Stimulated activated CD4-positive, alpha-beta T cell treated with anti-CD3 and anti-CD28 coated beads, Interleukin-2, amount 100 ng/mL, for 48 hours (primary cell): ENCODE results near the gene NPEPPS.
A peak's percentile ranks its signal among the peaks of the same experiment; 100 is the strongest.
"Not testable (repeated sequence)": the region's sequence is repeated elsewhere in the genome, so short reads cannot be mapped to it uniquely, and the experiment has no call there.

ENCODE experiments used
- DNase-seq, 2 donors: peaks; one replicate each; pipeline ENCODE4 v3.0.0-alpha.2; 2020

NPEPPS gene, protein sequence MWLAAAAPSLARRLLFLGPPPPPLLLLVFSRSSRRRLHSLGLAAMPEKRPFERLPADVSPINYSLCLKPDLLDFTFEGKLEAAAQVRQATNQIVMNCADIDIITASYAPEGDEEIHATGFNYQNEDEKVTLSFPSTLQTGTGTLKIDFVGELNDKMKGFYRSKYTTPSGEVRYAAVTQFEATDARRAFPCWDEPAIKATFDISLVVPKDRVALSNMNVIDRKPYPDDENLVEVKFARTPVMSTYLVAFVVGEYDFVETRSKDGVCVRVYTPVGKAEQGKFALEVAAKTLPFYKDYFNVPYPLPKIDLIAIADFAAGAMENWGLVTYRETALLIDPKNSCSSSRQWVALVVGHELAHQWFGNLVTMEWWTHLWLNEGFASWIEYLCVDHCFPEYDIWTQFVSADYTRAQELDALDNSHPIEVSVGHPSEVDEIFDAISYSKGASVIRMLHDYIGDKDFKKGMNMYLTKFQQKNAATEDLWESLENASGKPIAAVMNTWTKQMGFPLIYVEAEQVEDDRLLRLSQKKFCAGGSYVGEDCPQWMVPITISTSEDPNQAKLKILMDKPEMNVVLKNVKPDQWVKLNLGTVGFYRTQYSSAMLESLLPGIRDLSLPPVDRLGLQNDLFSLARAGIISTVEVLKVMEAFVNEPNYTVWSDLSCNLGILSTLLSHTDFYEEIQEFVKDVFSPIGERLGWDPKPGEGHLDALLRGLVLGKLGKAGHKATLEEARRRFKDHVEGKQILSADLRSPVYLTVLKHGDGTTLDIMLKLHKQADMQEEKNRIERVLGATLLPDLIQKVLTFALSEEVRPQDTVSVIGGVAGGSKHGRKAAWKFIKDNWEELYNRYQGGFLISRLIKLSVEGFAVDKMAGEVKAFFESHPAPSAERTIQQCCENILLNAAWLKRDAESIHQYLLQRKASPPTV

DNA sequence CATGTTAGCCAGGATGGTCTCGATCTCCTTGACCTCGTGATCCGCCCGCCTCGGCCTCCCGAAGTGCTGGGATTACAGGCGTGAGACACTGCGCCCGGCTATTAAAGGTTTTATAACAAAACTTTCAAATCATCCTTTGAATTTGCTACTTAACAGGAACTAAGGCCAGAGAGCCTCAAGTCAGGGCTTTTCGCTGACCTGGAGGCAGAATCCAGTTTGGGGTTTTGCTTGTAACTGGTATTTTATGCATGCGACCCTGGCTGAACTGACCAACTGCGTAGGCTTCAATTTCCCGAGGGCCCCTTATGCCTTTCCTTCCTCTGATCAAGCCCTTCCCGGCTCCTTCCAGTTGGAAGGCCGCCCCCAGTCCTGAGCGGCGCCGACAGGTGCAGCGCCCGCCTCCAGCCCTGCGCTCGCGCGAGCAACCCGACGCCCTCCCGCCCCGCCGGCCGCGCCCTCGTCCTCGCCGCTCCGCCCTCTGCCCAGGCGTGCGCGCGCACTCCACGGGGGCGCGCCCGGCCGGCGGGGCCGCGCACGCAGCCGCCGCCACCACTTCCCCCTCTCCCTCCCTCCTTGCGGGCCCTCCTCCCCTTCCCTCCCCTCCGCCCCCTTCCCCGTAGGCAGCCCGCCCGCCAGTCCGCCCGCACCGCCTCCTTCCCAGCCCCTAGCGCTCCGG lies at the start of gene NPEPPS:
NPEPPS (plus strand) TSS at position 552 of the 676 bp plus-strand sequence. CDS start 193 bp downstream, outside the sequence.
- DNase-seq: peak; percentile 68 to 80

DNA sequence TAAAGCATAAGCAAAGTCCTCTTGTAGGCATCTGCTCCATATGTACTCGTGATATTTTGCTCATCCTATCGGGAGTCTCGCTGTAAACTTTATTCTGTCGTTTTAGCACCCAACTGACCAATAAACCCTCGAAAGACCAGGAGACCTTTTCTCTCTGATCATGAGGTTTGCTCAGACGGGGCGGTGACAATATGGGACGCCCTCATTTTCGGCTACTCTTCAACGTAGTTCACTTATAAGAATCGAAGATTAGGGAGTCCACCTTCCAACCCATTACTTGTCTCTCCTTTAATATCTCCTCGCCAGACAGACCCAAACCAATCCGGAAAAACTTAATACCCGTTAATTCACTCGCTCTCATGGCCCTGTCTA lies 39.1 kb upstream of the NPEPPS start:
- not testable (repeated sequence) for DNase-seq

DNA sequence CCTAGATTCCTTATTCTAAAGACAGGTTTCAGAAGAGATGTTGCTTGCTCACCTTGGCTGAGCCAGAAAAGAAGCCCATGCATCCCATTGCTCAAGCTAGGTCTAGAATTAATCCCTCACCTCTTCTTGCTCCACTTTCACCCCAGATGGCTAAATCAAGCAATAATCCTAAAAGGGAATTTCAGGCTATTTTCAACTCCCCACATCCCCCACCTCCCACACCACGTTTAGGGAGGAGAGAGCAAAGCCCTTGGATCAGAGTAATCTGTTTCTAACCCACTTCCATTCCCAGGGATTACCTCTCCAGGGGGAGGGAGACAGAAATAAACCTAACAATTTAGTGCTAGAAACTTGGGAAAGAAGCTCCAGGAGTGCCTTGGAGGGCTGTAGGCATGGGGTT lies 31.8 kb upstream of the NPEPPS start:
- DNase-seq: not testable (repeated sequence)

DNA sequence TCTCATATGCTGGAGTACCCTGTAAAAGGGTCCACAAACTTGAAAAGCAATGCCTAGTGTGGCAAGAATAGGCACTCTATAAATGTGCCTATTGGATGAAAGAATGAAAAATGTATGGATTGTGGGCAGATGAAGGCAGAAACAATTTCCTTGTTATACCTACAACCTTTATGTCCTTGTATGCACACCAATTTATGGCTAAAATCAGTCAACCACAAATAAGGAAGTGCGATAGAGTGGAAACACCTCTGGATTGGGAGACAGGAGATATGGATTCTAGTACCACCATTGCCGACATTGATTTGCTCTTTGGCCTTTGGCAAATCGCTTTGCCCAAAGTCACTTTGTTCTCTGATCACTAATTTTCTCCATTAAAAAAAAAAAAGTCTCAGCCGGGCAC lies 31.4 kb upstream of the NPEPPS start:
- not testable (repeated sequence) for DNase-seq

DNA sequence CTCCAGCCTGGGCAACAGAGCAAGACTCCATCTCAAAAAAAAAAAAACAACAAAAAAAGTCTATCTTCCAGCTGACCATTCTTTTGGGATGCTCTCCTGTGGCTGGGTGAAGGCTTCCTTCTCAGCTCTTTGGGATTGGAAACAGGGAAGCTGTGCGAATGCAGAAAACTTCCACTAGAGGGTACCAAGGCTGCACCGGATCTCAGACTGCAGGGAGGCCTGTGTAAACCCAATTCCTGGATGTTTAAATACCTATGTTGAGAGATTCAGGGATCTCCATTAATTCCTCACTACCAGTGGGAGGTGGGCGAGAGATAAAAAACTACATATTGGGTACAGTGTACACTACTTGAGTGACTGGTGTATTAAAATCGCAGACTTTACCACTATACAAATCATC lies 30.3 kb upstream of the NPEPPS start:
- not testable (repeated sequence) for DNase-seq

DNA sequence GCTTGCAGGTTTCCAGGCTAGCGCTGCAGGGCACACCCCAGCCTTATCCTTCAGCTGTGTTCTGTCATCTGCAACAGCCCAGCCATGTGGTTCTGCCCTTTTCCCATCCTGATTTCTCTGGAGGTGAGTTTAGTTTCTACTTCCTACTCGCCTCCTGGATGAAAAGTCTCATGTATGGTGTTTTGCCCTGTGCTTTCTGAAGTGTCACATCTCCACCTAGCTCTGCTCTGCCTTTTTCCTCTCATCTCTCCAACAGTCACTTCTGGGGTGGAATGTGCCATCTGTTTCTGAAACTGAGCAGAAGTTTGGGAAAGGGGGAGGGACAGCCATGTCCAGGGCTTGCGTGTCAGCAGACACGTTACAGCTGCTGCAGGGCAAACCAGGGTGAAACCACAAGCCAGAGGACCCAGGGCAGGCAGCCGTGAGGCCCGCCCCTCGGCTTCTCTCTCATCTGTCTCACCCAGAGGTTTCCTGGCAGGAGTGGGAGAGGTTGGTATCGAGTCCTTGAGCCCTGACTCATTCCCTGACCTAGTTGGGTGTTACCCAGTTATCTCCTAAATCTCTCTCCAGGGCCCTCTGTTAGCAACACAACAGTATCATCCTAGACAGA lies 28.7 kb upstream of the NPEPPS start:
- not testable (repeated sequence) for DNase-seq

DNA sequence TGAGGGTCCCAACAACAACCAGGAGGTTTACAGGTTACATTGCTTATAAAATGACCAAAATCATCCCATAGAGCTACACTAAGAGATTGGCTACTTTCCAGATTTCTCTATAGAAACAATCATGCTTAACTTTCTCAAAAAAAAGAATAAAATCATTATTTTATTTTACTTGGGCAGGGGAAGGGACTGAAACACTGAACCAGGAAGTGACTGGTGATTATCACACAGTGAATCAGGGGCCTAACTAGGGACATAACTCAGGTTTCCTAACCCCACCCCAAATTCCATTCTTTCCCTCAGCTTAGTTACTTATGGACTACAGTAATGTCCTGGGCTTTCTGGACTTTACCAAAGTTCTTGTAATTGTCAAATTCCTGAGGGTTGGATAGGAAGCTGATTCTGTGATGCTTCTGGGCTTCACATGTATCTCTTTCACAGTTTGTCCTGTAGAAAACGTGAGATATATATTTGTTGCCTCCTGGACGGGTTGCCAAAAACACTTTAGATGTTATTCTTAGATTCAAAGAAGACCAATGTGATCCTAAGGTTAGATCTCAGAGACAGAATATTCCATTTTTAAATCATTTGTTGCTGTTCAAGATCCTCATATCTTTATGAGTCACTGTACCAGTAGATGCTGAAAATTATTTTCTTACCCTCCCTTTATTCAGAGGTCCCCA lies 28.0 kb upstream of the NPEPPS start:
- not testable (repeated sequence) for DNase-seq

DNA sequence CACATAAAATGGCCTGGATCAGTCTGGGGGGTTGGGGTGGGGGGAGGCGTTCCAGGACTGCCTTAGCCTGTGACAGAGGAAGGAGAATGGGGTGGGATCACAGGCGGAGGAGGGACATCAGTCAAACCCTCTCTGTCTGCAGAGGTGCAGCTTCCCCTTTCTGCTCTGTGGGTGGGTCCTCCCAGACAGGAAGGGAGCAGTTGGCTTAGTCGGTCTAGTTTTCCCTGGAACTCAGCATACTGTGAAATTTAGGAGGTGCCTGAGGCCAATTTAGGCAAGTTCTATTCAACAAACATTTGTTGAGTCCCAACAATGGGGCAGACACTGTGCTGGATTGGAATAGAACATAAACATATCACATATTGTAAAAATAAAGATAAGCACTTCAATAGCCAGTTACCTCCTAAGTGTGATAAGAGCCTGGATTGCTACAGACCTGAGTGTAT lies 19.2 kb upstream of the NPEPPS start:
- DNase-seq: not testable (repeated sequence)

DNA sequence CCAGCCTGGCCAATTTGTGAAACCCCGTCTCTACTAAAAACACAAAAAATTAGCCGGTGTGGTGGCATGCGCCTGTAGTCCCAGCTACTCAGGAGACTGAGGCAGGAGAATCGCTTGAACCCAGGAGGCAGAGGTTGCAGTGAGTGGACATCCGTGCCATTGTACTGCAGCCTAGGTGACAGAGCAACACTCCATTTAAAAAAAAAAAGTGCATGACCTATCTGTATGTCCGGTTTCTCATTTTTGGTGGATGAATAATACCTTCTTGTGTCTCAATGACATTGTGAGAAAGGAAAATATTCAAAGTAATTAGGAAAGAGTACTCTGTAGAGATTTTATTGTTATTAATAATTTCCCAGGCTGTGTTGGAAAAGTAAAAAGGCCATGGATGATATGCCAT lies 17.6 kb upstream of the NPEPPS start:
- not testable (repeated sequence) for DNase-seq

DNA sequence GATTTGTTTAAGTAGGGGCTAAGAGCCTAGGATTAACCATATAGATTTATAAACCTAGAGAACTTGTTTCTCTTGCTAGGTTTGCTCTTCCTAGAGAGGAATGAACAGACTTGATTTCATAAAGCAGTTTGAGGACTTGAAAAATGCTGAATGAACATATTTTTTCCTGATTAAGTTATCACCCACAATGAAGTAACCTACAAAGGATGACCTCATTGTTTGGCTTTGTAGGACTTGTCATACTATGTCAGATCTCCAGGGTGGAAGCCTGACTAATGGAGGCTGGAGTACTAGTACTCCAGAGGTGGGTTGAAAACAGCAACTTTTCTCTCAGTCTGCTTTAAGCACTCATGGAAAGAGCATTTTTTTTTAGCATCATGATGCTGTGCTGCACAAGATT lies 12.0 kb upstream of the NPEPPS start:
- DNase-seq: not testable (repeated sequence)

DNA sequence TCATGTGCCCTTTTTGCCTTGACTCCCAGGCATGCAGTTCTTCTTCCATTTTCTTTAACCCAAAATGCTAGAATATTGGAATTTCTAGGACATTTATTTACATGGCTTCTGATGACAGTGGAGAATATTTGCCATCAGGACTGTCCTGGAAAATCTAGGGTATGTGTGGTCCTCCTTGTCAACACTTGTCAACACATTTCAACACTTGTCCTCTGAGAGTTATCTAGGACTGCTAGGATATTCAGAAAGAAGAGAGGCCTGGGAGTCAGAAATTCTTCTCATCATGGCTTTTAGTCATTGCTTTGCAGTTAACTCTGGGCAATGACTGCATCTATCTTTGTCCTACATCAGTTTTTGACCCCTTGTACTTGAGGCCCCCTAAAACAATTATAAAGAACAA lies 11.5 kb upstream of the NPEPPS start:
- DNase-seq: not testable (repeated sequence)

DNA sequence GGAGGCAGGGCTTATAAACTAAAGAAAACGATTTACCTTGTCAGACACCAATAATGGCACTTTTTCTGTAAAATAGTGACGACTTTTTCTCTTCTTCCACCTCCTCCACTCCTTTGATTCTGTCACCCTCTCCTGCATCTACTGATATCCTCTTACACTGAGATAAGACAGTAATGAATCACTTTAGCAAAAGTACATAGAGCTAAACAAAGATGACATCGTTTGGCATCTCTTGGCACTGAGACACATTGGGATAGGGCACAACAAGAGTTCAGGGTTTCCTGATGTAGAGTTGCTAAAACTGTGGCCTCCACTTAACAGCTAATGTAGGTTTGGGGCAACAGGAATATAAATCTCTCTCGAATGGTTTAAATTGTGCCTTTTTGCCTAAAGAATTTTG lies 10.6 kb upstream of the NPEPPS start:
- not testable (repeated sequence) for DNase-seq

DNA sequence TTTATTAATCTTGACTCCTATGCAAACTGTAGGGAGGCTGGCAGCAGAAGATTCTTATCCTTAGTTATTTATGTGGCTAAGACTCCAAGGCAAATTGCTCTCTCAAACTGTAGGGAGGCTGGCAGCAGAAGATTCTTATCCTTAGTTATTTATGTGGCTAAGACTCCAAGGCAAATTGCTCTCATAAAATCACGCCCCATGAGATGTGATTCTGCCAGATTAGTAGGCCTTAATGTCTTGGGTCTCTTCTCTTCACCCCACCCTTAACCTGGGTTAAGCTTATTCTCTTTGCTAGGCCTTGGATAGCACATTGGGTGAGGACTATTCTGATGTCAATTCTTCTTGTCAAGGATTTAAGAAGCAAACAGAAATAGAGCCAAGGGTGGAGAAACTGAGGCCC lies 9.5 kb upstream of the NPEPPS start:
- not testable (repeated sequence) for DNase-seq

DNA sequence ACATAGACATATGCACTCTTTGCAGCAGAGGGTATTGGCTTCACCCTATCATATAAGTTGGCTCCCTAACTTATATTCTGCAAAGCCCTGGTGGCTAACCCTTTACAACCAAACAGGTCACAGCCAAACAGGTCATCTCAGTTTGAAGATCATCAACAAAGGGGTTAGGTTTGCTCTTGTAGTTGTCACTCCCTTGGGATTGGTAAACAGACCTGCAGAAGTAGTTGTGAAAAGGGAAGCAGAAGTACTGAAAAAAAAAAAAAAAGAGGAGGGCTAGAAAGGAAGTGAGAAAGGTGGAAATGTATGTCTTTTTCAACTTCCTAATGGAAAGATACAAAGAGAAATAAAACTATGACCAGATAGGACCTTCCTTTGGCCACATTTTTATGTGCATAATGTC lies 8.6 kb upstream of the NPEPPS start:
- not testable (repeated sequence) for DNase-seq

DNA sequence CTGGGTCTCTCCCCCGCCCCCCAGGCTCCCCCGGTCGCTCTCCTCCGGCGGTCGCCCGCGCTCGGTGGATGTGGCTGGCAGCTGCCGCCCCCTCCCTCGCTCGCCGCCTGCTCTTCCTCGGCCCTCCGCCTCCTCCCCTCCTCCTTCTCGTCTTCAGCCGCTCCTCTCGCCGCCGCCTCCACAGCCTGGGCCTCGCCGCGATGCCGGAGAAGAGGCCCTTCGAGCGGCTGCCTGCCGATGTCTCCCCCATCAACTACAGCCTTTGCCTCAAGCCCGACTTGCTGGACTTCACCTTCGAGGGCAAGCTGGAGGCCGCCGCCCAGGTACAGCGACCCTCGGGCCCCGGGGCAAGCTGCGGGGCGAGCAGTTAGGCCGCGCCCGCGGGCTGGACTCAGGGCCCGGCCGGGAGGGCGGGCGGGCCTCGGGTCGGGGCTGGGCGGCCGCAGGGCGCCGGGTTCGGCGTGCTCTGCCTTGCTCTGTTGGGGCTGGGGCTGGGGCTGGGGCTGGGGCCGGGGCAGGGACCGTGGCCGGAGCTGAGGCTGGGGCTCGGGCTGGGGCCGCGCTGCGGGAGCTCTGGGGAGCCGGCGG lies 419 bp downstream of the NPEPPS start:
- not testable (repeated sequence) for DNase-seq

DNA sequence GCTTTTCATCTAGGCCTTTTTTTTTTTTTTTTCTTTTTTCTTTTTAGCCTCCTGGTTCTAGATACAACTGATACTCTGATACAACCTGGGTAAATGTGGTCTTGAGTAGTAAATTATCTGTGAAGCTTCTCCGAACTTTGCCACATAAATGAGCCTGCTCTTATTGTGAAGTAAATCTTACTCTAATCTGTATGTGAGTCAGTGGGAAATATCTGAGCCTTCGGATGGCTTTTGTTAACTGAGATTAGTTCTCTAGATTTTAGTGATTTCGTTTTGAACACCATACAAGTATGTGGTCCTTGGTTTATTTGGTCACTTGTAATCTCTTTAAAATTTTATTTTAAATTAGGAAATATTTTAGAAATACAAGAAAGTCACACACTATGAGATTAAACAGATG lies 8.2 kb downstream of the NPEPPS start:
- DNase-seq: not testable (repeated sequence)

DNA sequence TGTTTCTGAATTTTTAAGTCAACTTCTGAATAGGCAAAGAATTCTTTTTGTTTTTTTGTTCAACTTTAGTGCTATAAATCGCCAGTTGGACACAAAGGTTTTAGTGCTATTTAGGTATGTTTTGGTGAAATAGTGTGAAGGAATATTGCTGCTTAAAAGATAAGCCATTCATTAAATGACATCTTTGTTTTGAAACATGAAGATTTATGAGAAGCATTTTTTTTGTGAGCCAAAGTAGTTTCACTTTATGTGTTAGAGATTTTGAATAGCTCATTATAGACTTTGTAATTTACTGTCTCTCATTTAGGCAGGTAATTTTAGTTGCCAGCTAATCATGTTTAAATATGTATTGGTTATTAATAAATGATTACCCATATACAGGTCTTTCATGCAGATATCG lies 10.8 kb downstream of the NPEPPS start:
- DNase-seq: not testable (repeated sequence)

DNA sequence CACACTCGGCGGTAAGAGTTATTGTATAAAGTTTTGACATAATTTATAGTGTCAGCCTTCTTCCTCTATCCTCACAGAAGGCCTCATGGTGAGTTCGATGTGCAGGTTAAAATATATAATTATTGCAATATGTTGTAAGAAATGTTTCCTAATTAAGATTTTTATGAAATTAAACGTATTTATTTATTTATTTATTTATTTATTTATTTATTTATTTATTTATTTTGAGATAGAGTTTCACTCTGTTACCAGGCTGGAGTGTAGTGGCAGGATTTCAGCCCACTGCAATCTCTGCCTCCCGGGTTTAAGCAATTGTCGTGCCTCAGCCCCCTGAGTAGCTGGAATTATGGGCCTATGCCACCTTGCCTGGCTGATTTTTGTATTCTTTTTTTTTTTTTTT lies 13.4 kb downstream of the NPEPPS start:
- not testable (repeated sequence) for DNase-seq

DNA sequence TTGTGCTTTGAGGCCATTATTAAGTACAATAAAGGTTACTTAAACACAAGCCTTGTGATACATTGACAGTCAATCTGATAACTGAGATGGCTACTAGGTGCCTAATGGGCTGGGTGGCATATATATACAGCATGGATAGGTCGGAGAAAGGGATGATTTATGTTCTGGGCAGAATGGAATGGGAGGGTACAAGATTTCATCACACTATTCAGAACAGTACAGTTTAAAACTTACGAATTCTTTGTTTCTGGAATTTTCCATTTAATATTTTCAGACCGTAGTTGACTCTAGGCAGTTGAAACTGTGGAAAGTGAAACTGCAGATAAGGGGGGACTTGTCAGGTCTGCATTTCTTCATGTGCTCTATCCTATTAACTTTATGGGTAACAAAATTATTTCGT lies 23.8 kb downstream of the NPEPPS start:
- not testable (repeated sequence) for DNase-seq

DNA sequence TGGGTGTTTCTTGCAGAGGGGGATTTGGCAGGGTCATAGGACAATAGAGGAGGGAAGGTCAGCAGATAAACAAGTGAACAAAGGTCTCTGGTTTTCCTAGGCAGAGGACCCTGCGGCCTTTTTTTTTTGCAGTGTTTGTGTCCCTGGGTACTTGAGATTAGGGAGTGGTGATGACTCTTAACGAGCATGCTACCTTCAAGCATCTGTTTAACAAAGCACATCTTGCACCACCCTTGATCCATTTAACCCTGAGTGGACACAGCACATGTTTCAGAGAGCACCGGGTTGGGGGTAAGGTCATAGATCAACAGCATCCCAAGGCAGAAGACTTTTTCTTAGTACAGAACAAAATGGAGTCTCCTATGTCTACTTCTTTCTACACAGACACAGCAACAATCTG lies 25.2 kb downstream of the NPEPPS start:
- DNase-seq: not testable (repeated sequence)

DNA sequence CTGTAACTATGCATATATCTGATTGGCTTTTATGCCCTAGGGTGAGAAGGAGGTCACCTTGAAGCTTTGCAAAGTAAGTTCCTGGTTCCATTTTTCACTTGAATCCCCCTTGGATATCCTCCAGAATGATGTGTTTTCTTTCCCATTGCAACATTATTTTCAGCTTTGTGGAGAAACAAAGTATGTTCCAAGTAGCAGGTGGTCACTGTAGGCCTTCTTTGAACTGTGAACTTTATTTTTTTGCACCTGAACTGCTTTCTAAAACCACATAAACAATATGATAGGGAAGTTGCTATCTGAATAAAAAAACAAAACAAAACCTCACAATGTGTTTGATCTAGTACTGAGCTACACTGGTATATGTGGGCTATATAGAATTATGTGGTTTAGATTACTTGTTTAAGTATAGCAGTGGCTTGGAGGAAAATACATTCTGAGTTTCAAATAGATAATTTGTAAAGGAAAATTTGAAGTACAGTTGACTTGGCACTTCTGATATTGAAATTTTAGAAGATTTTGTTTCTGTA lies 29.7 kb downstream of the NPEPPS start:
- DNase-seq: not testable (repeated sequence)
